ENCODE measurements around the gene ETV3L.
"Not testable (repeated sequence)": the region's sequence is repeated elsewhere in the genome, so short reads cannot be mapped to it uniquely, and the experiment has no call there.

The ETV3L gene

GRCh38 chr1:157080714-157081113, 18.9 kb downstream of the ETV3L start:
- H3K36me3 ChIP-seq (ENCODE audit: low read depth), result no peaks in the 10 kb centered on the region
- no peak overlapping the region for H3K4me3 ChIP-seq (ENCODE audit: severe bottlenecking)
- DNase-seq (ENCODE audit: low spot score), result no peak
- no peaks in the 10 kb centered on the region for H3K27me3 ChIP-seq (ENCODE audit: insufficient read depth, poor library complexity, severe bottlenecking)
- no peaks in the 10 kb centered on the region for H3K9me3 ChIP-seq (ENCODE audit: severe bottlenecking)
- TF ChIP-seq CTCF (IDR thresholded peaks at IDR 0.05; ENCODE audit: poor library complexity, severe bottlenecking), result no peak
- H3K27ac ChIP-seq (ENCODE audit: poor library complexity, severe bottlenecking), result no peak overlapping the region
- ATAC-seq (ENCODE audit: low read depth), result no peak
- no peaks in the 10 kb centered on the region for H3K4me1 ChIP-seq (ENCODE audit: insufficient read depth, poor library complexity, severe bottlenecking)

GRCh38 chr1:157077394-157077793, 22.2 kb downstream of the ETV3L start:
- H3K27me3 ChIP-seq (ENCODE audit: insufficient read depth, poor library complexity, severe bottlenecking), result no peaks in the 10 kb centered on the region
- ATAC-seq (ENCODE audit: low read depth) (no peak), DNase-seq (ENCODE audit: low spot score) (no peak)
- TF ChIP-seq CTCF (IDR thresholded peaks at IDR 0.05; ENCODE audit: poor library complexity, severe bottlenecking), result no peak
- no peaks in the 10 kb centered on the region for H3K4me1 ChIP-seq (ENCODE audit: insufficient read depth, poor library complexity, severe bottlenecking)
- H3K36me3 ChIP-seq (ENCODE audit: low read depth), result no peaks in the 10 kb centered on the region
- no peak overlapping the region for H3K27ac ChIP-seq (ENCODE audit: poor library complexity, severe bottlenecking)
- H3K4me3 ChIP-seq (ENCODE audit: severe bottlenecking), result no peak overlapping the region
- H3K9me3 ChIP-seq (ENCODE audit: severe bottlenecking), result no peaks in the 10 kb centered on the region

GRCh38 chr1:157073944-157074685, 25.5 kb downstream of the ETV3L start:
- no peaks in the 10 kb centered on the region for H3K9me3 ChIP-seq (ENCODE audit: severe bottlenecking)
- H3K27me3 ChIP-seq (ENCODE audit: insufficient read depth, poor library complexity, severe bottlenecking), result no peaks in the 10 kb centered on the region
- H3K36me3 ChIP-seq (ENCODE audit: low read depth), result no peaks in the 10 kb centered on the region
- TF ChIP-seq CTCF (IDR thresholded peaks at IDR 0.05; ENCODE audit: poor library complexity, severe bottlenecking), result peak; percentile 29
- H3K4me3 ChIP-seq (ENCODE audit: severe bottlenecking), result no peak overlapping the region
- DNase-seq (ENCODE audit: low spot score) (no peak), ATAC-seq (ENCODE audit: low read depth) (peak; percentile 46; the same call in 2 of the 3 replicates)
- no peaks in the 10 kb centered on the region for H3K4me1 ChIP-seq (ENCODE audit: insufficient read depth, poor library complexity, severe bottlenecking)
- H3K27ac ChIP-seq (ENCODE audit: poor library complexity, severe bottlenecking), result no peak overlapping the region

- no peaks in the 10 kb centered on the region for H3K4me1 ChIP-seq (ENCODE audit: insufficient read depth, poor library complexity, severe bottlenecking)
- no peaks in the 10 kb centered on the region for H3K9me3 ChIP-seq (ENCODE audit: severe bottlenecking)
- H3K27me3 ChIP-seq (ENCODE audit: insufficient read depth, poor library complexity, severe bottlenecking), result no peaks in the 10 kb centered on the region
- no peak overlapping the region for H3K4me3 ChIP-seq (ENCODE audit: severe bottlenecking)
- no peak for ATAC-seq (ENCODE audit: low read depth)
- H3K36me3 ChIP-seq (ENCODE audit: low read depth), result no peaks in the 10 kb centered on the region
- no peak for DNase-seq (ENCODE audit: low spot score)
- no peak for TF ChIP-seq CTCF (IDR thresholded peaks at IDR 0.05; ENCODE audit: poor library complexity, severe bottlenecking)
- H3K27ac ChIP-seq (ENCODE audit: poor library complexity, severe bottlenecking), result no peak overlapping the region
Measured at GRCh38 chr1:157069601-157070000, 30.0 kb downstream of the ETV3L start.

- DNase-seq (ENCODE audit: low spot score); H3K9me3 ChIP-seq (ENCODE audit: severe bottlenecking); H3K4me3 ChIP-seq (ENCODE audit: severe bottlenecking); H3K27ac ChIP-seq (ENCODE audit: poor library complexity, severe bottlenecking); H3K4me1 ChIP-seq (ENCODE audit: insufficient read depth, poor library complexity, severe bottlenecking); ATAC-seq (ENCODE audit: low read depth); H3K27me3 ChIP-seq (ENCODE audit: insufficient read depth, poor library complexity, severe bottlenecking); H3K36me3 ChIP-seq (ENCODE audit: low read depth): not testable (repeated sequence)
Measured at GRCh38 chr1:157059241-157059640, 40.4 kb downstream of the ETV3L start.
